Measurements from ENCODE around the gene DTNA.

Gene DTNA

GRCh38 chr18:34807106-34807796, 97.2 kb downstream of the DTNA start:
- DNase-seq (ENCODE audit: low read depth in 2 of 2) = no peak

DNA sequence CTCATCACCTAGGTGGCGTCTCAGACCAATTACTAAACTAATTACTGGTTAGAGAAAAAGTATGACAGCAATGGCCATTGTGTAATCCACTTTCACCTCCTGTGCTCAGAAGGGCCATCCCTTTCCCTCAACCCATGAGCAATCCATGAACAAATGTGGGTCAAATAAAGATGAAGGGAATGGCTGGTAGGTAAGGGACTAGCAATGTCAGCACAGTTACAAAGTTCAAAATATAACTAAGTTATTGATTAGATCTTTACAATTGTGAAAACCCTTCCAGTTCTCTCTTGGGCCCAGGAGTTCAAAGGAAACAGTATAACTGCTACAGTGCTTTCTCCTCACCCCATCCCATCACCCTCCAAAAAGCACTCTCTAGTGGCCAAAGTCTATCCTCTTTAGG, 98.3 kb downstream of the DTNA start:
- no peak for DNase-seq (ENCODE audit: low read depth in 2 of 2)

DNA sequence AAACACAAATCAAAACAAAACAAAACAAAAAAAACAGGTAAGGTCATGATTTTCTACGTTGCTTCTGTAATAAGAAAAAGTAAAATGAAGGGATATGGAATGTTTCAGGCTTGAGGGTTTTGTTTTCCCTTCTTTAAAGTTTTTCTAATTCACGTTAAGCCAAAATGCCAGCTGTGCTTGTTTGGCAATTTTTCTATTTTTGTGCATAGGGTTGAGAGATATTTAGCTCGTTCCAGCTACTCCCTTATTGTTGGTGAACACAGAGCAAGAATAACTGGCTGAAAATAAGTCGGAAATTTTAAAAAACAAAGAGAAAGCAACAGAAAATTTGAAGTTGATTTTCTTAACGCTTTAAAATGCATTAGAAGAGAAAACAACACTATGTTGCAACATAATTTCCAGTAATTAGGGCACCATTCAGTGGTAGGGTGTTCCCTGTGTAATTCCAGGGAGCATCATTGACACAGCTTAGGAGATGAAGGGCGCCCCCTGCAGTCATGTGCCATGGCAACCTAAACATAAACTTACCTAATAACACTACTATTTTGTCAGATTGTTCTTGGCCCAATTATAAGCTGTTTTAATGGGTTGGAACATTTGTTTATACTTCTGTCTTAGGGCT, 99.5 kb downstream of the DTNA start:
- DNase-seq (ENCODE audit: low read depth in 2 of 2) = no peak

GRCh38 chr18:34816183-34816582, 106.1 kb downstream of the DTNA start:
- no peak for DNase-seq (ENCODE audit: low read depth in 2 of 2)

- no peak for DNase-seq (ENCODE audit: low read depth in 2 of 2)
Observed at GRCh38 chr18:34817636-34818035, 107.5 kb downstream of the DTNA start.

GRCh38 chr18:34818064-34818463, 108.0 kb downstream of the DTNA start:
- no peak for DNase-seq (ENCODE audit: low read depth in 2 of 2)

GRCh38 chr18:34820360-34821065, 110.4 kb downstream of the DTNA start:
- no peak for DNase-seq (ENCODE audit: low read depth in 2 of 2)

DNA sequence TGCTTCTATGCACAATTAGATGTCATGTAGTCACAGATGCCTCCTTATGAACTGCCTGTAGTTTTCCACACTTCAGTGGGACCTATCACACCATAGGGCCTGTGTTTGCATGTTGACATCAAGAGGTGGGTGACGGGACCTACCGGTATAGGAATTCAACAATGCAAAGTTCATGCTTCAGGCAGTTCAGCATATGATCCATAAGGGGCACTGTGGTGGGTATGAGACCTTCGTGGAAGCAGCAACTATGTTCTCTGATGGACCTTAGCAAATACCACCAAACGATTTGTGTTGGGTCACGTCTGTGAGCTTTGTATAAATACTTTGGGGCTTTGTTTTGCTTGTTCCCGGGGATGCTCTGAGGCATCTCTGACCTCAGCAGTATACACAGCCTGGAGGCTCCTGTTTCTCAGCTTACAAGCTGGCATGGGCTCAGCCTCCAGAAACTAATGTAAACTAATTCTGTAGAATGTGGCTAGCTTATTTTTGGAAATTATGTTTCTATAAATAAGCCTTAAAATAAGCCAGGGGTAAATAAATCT, 111.6 kb downstream of the DTNA start:
- DNase-seq (ENCODE audit: low read depth in 2 of 2) = no peak

GRCh38 chr18:34828093-34828492, 118.0 kb downstream of the DTNA start:
- no peak for DNase-seq (ENCODE audit: low read depth in 2 of 2)

- no peak for DNase-seq (ENCODE audit: low read depth in 2 of 2)
Observed at GRCh38 chr18:34834897-34835296, 124.8 kb downstream of the DTNA start.

GRCh38 chr18:34835466-34835865, 125.4 kb downstream of the DTNA start:
- no peak for DNase-seq (ENCODE audit: low read depth in 2 of 2)

GRCh38 chr18:34837769-34838272, 127.7 kb downstream of the DTNA start:
- DNase-seq (ENCODE audit: low read depth in 2 of 2) = no peak

DNA sequence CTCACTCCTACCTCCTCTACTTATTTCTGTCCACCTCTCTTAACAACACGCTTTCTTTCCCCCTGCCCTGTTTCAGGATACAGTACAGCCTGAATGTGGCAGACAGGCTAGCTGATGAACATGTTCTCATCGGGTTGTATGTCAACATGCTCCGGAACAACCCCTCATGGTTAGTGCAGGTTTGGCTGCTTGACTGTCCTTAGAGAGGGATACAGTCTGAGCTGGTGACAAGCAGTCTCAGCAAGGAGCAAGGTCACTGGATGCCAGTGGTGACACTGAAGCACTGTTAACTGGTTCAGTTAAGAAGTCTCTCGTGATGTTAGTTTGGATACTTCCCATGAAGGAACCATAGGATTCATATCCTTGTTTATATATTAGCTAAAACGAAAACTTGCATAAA, 128.6 kb downstream of the DTNA start:
- DNase-seq (ENCODE audit: low read depth in 2 of 2) = no peak

- DNase-seq (ENCODE audit: low read depth in 2 of 2) = no peak
Observed at GRCh38 chr18:34840256-34840826, 130.2 kb downstream of the DTNA start.

- no peak for DNase-seq (ENCODE audit: low read depth in 2 of 2)
Observed at GRCh38 chr18:34841891-34842290, 131.8 kb downstream of the DTNA start.

GRCh38 chr18:34844072-34844471, 134.0 kb downstream of the DTNA start:
- DNase-seq (ENCODE audit: low read depth in 2 of 2) = no peak

DNA sequence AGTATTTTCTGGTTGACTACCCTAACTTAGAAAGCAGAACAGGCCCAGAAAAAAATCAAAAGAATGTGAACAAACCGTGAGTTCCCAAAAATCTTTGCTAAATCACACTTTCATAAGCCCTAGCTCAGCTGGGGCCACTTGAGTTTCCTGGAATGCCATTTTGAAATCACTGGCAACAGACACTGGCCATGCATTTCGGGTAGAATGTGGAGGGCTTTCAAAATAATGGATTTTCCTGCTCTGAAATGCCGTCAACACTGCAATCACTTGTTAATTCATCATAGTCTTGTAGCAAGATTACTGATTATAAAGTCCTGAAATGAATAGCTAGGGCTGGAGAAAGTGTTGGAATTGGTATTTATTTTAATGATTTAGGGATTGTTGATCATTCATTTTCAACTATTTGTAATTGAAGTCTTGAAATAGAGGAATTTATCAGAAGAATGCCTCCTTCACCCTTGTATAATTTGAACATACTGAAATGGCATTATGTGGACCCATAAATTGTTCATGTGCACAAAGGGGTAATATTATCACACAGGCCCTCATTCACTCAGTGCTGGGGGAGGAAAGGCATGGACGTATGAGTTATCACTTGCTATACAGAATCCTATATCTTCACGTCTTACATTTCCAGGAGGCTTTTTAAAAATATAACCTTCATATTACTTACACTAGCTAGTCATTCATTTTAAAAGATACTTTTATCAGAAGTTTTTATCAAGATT, 134.8 kb downstream of the DTNA start:
- DNase-seq (ENCODE audit: low read depth in 2 of 2) = no peak

- DNase-seq (ENCODE audit: low read depth in 2 of 2) = no peak
Observed at GRCh38 chr18:34847408-34847807, 137.3 kb downstream of the DTNA start.

GRCh38 chr18:34848156-34848555, 138.1 kb downstream of the DTNA start:
- no peak for DNase-seq (ENCODE audit: low read depth in 2 of 2)

- DNase-seq (ENCODE audit: low read depth in 2 of 2) = no peak
Observed at GRCh38 chr18:34848695-34849094, 138.6 kb downstream of the DTNA start.

GRCh38 chr18:34857320-34857719, 147.2 kb downstream of the DTNA start:
- DNase-seq (ENCODE audit: low read depth in 2 of 2) = no peak

- DNase-seq (ENCODE audit: low read depth in 2 of 2) = no peak
Observed at GRCh38 chr18:34858188-34858587, 148.1 kb downstream of the DTNA start.
